Measurements from ENCODE around the gene ZC3H12D. TPM values are rescaled to one million over a fixed set of nuclear protein-coding genes. Genes with fewer than 3 reads are reported as not detected.

ZC3H12D gene
- total and polyA plus RNA-seq, 2 of the 8 experiments (the other 6 are each of a cell fraction or from before 2014, with no cell fraction given): 0.05 to 0.07 TPM

- H3K27me3 ChIP-seq (replicated peaks in 1 of 4; ENCODE audit: control insufficient read depth in 3 of 4, extremely low read depth in 1 of 4, insufficient read depth in 3 of 4, low read length in 3 of 4): no peaks in the 10 kb centered on the region
- H3K9me3 ChIP-seq (ENCODE audit: insufficient read depth in 2 of 2, low read depth in 1 of 2, low read length in 1 of 2): no peaks in the 10 kb centered on the region
- DNase-seq (ENCODE audit: low read depth in 1 of 2, low spot score in 2 of 2) (no peak), FAIRE-seq (no peak)
- H3K4me1 ChIP-seq (replicated peaks in 1 of 4; ENCODE audit: control insufficient read depth in 3 of 4, insufficient read depth in 4 of 4, low read length in 3 of 4): no peaks in the 10 kb centered on the region; a peak in 1 of 7 replicates
- 98% methylated on average over 4 of the region's 4 CpGs; no CpG with 5 or more reads in 1 of the 2 experiments for WGBS, 2 experiments (ENCODE audit: extremely low coverage in 1 of 2, insufficient coverage in 1 of 2, insufficient read length in 1 of 2, insufficient replicate concordance in 2 of 2, low coverage in 1 of 2, low lambda C conversion rate in 2 of 2, missing lambda C conversion rate in 1 of 2)
- H2BK12ac ChIP-seq (ENCODE audit: low read depth, low read length): no peak overlapping the region
- H3K18ac ChIP-seq (ENCODE audit: extremely low read depth, low read length): no peak overlapping the region
- H3K4me3 ChIP-seq (ENCODE audit: extremely low read depth in 1 of 4, insufficient read depth in 2 of 4, low read depth in 3 of 4, low read length in 4 of 4): no peak overlapping the region
- no peak overlapping the region for H2AK5ac ChIP-seq (ENCODE audit: low read depth, low read length)
- no peak overlapping the region for H3K9ac ChIP-seq (replicated peaks in 1 of 4; ENCODE audit: extremely low read depth in 1 of 4, low read depth in 3 of 4, low read length in 3 of 4)
- no peak overlapping the region for H4K8ac ChIP-seq (ENCODE audit: extremely low read depth, insufficient read depth, low read length)
- H2BK20ac ChIP-seq (ENCODE audit: low read length): no peak overlapping the region
- H3K14ac ChIP-seq (ENCODE audit: insufficient read length): no peak overlapping the region
- peaks cover 0 to 3% (median 0%) of the 10 kb centered on the region in 4 experiments; a peak in 2 of 8 replicates for H3K36me3 ChIP-seq (ENCODE audit: control insufficient read depth in 2 of 4, insufficient read depth in 4 of 4, low read length in 3 of 4)
- no peak overlapping the region for H3K56ac ChIP-seq (replicated peaks; ENCODE audit: insufficient read length, low read depth, low read length)
- no peak overlapping the region for H4K5ac ChIP-seq (ENCODE audit: insufficient read length, low read depth, low read length)
- no peak overlapping the region for H2BK120ac ChIP-seq (replicated peaks; ENCODE audit: low read depth, low read length)
- H3K27ac ChIP-seq (ENCODE audit: low read depth, low read length): no peak overlapping the region
- no peaks in the 10 kb centered on the region for H3K79me2 ChIP-seq (ENCODE audit: control insufficient read depth in 1 of 2, insufficient read depth in 2 of 2, low read length in 2 of 2)
- POLR2A ChIA-PET (ENCODE audit: partially characterized antibody): interaction anchor here (0.6 kb wide), 1 partner anchor 82 kb away, joined by 3 read pairs; no protein-coding TSS in a partner anchor
- no peaks in the 10 kb centered on the region for H3K23me2 ChIP-seq (ENCODE audit: low read depth, low read length)
- H3K79me1 ChIP-seq (ENCODE audit: low read depth, low read length): no peaks in the 10 kb centered on the region
- CTCF ChIA-PET (ENCODE audit: partially characterized antibody): interaction anchor here (0.7 to 0.8 kb wide), 2 partner anchors 18 to 121 kb away, joined by 3 to 4 read pairs; no protein-coding TSS in a partner anchor
- H4K20me1 ChIP-seq (replicated peaks in 1 of 2; ENCODE audit: control insufficient read depth in 1 of 2, insufficient read depth in 2 of 2, low read length in 2 of 2): peaks cover 0 to 3% of the 10 kb centered on the region in 2 experiments
- H3K23ac ChIP-seq (ENCODE audit: insufficient read length): no peak overlapping the region
- H4K91ac ChIP-seq (replicated peaks; ENCODE audit: insufficient read length, low read length): no peak overlapping the region
- H3K4me2 ChIP-seq (ENCODE audit: insufficient read depth in 1 of 2, low read depth in 2 of 2, low read length in 2 of 2): no peak overlapping the region
- no peak overlapping the region for H2BK5ac ChIP-seq (ENCODE audit: low read depth, low read length)
- no peak overlapping the region for H3K4ac ChIP-seq (replicated peaks; ENCODE audit: insufficient read length, low read depth, low read length)
- H2AFZ ChIP-seq (ENCODE audit: low read length): no peak overlapping the region
- no peak overlapping the region for H2BK15ac ChIP-seq (ENCODE audit: low read length)
- TF ChIP-seq GABPA (IDR thresholded peaks at IDR 0.05; ENCODE audit: borderline replicate concordance, insufficient read depth, low read length): no peak
- TF ChIP-seq SRF (IDR thresholded peaks at IDR 0.05; ENCODE audit: low read depth, low read length): no peak
- TF ChIP-seq SIRT6 (IDR thresholded peaks at IDR 0.05; ENCODE audit: low read length): no peak
- no peak for TF ChIP-seq PHF8 (conservative IDR thresholded peaks at IDR 0.05; ENCODE audit: low read depth, low read length)
- TF ChIP-seq SAP30 (IDR thresholded peaks at IDR 0.05; ENCODE audit: insufficient read depth, insufficient replicate concordance, low read length): no peak
- no peak for TF ChIP-seq CREB1 (IDR thresholded peaks at IDR 0.05)
- no peak for TF ChIP-seq RXRA (IDR thresholded peaks at IDR 0.05; ENCODE audit: insufficient read depth, low read depth, low read length)
- TF ChIP-seq TEAD4 (IDR thresholded peaks at IDR 0.05; ENCODE audit: low read depth, low read length): no peak
- no peak for TF ChIP-seq BCL11A (IDR thresholded peaks at IDR 0.05; ENCODE audit: low read depth in 2 of 2, low read length in 2 of 2)
- TF ChIP-seq E2F6 (IDR thresholded peaks at IDR 0.05): no peak
- no peak for TF ChIP-seq ASH2L (IDR thresholded peaks at IDR 0.05; ENCODE audit: low read length)
These were observed 26.1 kb upstream of the ZC3H12D start for GRCh38 chr6:149510793-149511512.
